GM19324 (cell line): ENCODE data around the gene STIP1.
"Not testable (repeated sequence)": the region's sequence is repeated elsewhere in the genome, so short reads cannot be mapped to it uniquely, and the experiment has no call there.

Experiments
- ATAC-seq: cut with Tn5 transposase; IDR thresholded peaks from one replicate; pipeline ENCODE4 v1.9.1; 2021; ENCODE audit warnings: mild to moderate bottlenecking, moderate library complexity; ENCODE audit not compliant: unreplicated experiment, low FRiP score

Gene STIP1

DNA sequence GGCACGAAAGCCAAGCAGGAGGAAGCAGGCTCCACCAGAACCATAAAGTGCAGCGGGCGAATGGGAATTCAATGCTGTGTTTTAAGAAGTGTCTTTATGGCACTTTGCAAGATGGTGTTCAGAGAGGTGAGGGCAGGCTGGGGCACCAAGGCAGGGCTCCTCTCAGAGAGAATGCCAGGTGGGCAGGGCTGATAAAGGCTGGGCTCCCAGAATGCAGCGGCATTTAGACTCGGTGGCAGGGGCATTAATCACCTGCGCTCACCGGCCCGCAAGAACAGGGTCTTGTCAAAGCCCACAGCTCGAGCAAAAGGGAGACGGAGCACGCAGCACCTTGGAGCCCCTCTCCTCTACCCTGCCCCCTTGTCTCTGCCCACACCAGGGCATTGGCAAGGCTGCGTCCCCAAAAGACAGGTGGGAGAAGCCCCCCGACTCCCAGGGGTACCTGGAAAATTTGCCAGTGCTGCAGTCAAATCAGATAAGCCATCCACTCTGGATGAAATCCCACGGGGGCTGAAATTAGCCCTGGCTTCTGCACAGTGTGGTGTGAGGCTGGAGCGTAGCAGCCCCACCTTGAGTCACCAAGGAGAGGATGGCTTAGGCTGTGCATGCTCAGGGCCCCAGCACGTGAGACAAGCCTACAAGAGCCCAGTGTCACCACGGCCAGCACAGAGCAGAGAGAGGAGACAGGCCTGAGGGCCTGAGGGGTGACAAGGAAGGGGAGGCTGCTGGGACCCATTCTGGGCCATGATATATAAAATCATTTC is 28.2 kb upstream of the STIP1 start:
- no peak for ATAC-seq

DNA sequence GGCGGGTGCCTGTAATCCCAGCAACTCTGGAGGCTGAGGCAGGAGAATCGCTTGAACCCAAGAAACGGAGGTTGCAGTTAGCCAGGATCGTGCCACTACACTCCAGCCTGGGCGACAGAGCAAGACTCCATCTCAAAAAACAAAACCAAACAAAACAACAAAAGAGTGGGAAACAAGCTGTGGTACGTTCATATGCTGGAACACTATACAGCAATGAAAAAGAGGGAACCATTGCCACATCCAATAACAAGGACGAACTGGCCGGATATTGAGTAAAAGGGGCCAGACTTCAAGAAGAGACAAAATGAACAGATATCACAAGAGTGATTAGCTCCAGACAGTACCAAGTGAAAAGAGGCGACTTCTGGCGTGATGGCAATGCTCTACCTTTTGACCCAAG is 24.9 kb upstream of the STIP1 start:
- no peak for ATAC-seq

DNA sequence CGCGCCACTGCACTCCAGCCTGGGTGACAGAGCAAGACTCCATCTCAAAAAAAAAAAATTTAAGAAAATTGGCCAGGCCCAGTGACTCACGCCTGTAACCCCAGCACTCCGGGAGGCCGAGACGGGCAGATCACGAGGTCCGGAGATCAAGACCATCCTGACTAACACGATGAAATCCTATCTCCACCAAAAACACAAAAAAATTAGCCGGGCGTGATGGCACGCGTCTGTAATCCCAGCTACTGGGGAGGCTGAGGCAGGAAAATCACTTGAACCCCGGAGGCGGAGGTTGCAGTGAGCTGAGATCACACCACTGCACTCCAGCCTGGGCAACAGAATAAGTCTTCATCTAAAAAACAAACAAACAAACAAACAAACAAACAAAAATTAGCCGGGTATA is 23.2 kb upstream of the STIP1 start:
- not testable (repeated sequence) for ATAC-seq

DNA sequence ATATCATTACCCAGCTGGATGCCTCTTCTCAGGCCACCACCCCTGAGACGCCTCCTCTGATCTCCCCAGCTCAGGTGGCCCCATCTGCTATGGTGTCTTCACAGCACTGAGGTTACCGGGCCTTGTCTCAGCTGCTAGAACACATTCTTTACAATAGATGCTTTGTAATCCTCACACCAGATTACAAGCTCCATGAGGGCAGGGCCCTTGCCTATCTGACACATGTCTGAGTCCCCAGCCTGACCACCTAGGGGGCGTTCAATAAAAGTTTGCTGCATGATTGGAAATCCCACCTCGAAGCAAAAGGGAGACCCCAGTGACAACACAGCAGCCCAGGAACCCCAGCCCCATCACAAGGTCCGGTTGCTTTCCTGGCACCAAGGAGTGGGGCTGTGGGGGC is 22.0 kb upstream of the STIP1 start:
- ATAC-seq, result no peak

DNA sequence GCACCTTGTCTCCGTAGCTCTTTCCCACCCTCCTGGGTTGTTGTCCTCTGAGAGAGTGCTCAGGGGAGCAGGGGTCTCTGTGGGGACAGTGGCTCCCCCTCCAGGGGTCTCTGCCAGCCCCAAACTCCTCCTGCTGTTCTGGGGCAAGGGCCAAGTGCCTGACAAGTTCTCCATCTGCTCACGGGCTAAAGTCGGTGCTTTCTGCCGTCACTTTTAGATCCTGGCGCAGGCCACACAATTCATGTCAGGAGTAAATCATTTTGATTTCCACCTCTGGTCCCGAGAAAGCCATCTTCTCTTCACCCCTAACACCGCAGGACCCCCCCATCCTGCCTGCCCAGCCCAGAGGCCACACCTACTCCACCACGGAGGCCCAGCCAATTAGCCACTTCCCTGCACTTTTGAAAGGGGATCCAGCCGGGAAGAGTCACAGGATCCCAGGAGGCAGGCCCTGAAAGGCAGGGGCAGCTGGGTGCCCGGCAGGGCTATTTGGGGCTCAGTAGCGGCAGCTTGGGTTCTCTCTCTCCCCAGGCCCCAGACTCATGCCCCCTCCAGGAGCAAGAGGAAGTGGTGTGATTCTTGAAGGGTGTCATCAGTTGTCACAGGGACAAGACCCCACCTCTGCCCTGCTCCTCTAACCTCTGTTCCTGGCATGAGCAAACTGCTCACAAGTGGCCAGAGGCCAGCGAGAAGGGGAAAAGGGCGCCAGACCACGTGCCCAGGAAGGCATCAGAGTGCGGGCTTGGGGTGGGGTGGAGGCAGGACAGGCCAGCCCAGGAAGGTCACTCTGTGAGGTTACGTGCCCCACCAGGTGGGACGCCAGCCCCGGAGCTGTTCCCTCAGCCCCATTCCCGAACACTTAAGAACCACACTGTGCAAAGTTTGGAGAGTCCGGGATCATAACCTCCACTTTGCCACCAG is 21.3 kb upstream of the STIP1 start:
- no peak for ATAC-seq

DNA sequence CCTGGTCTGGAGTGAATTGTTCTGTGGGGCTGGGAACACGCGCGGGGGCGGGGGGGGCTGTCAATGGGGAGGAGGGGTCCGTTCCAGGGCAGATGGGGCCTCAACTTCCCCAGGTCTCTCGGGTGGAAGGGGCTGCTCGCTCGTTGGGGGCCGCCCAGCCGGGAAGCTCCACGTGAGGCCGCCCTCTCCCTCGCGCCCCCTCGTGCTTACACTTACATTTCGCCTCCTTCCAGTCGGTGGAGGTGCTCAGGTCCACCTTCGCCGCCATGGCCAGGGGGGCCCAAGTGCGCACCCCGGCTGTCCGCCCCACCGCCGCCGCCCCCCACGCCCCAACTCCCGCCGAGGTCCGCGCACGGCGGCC is 20.5 kb upstream of the STIP1 start:
- ATAC-seq, result peak; percentile 23

DNA sequence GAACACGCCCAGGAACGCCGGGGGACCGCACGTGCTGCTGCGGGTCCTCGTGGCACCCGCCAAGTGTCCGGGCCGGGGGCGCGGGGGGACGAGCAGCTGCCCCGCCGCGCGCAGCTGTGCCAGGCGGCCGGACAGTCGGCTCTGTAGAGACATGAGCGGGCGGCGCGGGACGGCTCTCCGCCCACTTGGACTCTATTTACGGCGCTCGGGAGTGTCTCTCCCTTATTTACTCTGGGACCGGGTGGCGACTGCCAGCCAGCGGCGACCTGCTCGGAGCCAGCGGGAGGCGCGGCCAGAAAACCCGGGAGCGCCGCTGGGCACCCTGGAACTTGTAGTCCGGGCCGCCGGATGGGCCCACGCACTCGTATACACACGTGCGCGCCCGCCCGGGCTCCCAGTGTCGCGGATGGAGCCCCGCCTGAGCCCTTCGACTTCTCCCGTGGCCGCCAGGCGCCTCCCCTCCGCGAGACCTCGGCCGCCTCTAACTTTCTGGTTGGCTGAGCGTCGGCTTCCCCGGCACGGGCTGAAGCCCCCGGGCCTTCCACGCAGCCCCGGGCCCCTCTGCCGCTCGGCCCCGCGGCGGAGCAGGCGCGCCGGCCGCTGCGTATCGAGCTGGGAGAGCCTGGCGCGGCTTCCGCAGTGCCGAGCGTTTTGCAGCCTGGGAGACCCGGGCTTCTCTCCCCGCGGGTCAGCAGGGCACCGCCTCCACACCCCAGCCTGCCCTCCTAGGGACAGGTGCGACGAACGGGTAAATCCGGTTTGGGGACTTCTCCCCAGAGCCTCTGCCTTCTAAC is 19.9 kb upstream of the STIP1 start, which contains the start of gene MACROD1:
Gene MACROD1, minus strand, starts transcription at position 272 of the 794 bp plus-strand sequence. Its CDS starts 119 bp downstream, at position 153.
- ATAC-seq, result peak; percentile 88

DNA sequence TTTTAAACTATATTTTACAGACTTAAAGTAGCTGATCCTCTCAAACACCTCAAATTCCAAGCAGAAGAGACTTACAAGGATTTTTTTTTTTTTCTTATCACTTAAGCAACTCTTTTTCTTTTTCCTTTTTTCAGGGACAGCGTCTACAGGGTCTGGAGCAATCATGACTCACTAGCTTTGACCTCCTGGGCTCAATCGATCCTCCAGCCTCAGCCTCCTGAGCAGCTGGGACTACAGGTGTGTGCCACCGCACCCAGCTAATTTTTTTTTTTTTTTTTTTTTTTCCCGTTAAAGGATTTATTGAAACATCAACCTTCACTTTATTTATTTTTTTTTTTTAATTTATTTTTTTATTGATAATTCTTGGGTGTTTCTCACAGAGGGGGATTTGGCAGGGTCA is 15.6 kb upstream of the STIP1 start:
- no peak for ATAC-seq

DNA sequence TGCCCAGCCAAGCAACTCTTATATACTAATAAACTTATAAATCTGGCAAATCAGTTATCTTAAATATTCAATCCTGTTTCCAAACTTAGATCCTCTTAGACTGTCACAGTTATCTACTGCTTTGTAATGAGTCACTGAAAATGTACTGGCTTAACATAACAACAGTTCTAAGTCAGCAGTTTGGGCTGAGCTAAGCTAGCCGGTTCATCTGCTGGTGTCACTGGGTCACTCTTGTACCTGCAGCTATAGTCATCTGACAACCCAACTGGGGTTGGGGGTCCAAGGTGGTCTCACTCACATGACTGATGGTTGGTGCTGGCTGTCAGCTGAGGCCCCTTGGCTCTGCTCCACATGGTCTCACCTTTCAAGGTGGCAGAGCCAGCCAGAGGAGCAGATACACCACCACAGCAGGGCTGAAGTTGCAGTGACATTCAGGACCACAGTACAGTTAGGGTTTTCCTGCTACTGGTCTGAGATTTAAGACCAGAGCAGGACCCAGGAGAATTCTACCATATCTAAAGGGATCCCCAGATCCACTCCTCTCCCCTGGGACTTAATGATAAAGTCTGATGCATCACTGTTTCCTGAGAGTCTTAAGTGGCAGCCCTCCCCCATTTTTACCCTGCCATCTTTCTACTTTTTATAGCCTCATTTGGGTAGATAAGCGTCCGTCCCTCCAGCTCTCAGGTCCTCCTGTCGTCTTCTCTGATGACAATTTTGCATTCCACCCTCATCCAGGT is 12.2 kb upstream of the STIP1 start:
- ATAC-seq, result no peak

DNA sequence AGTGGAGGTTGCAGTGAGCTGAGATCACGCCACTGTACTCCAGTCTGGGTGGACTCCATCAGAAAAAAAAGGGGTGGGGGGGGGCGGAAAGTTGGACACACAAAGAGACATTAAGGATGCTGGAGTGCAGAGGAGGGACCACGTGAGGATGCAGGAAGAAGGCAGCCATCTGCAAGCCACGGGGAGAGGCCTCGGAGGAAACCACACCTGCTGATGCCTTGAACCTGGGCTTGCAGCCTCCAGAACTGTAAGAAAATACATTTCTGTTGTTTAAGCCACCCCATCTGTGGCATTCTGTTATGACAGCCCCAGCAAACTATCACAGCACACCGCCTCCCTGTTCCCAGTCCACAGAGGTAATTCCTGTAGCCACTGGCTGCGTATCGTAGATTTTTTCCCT is 9.2 kb upstream of the STIP1 start:
- no peak for ATAC-seq

DNA sequence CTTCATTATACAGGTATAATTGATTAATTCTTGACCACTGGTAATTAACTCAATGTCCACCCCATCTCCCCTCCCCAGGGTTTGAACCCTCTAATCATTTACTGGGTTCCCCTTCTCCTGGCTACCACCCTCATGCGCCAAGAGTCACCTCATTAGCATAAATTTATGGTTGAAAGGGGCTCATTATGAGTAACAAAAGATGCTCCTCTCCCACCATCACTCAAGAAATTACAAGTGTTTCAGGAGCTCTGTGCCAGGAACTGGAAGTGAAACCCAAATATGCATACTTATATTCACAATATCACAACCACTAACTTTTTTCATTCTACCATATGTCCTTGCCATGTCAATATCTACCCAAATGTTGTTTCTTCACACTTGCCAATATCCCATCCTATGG is 7.8 kb upstream of the STIP1 start:
- no peak for ATAC-seq

DNA sequence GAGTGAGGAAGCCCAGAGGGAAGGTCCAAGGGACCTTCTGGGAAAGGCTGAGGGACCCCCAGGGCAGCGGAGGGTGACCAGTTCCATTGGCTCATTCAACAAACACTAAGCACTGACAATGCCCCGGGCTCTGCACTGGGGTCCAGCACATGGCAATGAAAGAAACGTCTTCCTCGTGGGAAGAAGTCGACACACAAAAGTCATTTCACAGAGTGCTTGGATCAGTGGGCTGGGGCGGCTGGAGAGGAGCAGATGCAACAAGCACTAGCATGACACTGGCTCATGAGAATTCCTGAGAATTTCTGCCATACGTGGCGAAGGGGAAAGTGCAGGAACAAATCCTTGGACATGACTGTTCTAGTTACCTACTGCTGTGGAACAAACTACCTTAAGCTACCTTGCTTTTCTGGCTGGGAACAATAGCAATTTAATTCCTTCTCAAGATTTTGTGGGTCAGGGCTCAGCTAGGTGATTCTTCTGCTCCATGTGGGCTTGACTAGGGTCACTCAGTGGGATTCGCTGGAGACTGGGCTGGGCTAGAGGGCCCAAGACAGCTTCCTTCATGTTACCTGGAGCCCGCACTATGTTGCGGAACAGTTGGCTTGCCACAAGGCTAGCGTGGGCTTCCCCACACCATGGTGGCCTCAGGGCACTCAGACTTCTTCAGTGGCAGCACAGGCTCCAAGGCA is 6.9 kb upstream of the STIP1 start:
- ATAC-seq, result no peak

DNA sequence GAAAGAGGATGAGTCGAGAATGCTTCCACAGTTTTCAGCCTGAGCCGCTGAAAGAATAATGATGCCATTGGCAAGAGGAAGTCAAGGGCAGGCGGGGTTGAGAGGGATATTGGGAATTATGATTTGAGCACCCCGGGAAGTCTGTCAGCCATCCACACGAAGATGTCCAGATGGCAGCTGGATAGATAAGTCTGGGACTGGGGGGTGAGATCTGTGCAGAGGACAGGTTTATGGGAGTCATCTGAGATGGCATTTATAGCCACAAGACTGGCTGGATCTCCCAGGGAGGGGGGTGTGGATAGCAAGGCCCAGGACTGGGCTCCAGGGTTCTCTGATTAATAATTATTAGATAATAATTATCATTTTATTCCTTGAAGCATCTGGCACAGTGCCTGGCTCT is 5.1 kb upstream of the STIP1 start:
- ATAC-seq, result no peak

DNA sequence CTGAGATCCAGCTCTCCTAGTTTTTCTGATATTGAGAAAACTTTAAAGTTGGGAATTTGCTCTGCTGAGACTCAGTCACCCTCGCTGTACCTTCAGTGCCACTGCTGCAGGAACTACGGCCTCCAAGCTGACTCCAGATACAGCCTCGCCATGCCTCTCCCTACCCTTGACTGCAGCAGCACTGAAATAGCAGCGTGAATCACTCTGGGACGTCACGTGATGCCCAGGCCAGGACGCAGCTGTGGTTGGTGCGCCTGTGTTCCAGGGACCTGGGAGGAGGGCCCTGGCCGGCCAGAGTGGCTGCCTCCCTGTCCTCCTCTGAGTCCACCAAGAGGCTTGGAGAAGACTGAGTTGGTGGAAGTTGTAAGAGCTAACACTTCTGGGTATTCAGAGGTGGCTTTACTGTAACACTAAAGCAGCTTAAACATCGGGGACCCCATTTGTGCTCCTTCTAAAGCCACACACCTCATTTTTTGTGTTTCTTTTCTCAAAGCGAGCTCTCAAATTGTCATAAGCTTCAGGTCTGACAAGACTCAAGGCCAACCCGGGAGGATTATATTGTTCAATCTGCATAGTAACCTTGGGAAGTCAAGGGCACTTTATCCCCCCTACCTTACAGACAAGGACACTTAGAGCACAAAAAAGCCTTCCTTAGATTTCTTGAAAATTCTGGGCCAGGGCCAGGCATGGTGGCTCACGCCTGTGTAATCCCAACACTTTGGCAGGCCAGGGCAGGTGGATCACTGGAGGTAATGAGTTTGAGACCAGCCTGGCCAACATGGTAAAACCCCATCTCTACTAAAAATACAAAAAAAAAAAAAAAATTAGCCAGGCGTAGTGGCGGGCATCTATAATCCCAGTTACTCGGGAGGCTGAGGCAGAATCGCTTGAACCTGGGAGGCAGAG is 4.2 kb upstream of the STIP1 start:
- ATAC-seq, result no peak

DNA sequence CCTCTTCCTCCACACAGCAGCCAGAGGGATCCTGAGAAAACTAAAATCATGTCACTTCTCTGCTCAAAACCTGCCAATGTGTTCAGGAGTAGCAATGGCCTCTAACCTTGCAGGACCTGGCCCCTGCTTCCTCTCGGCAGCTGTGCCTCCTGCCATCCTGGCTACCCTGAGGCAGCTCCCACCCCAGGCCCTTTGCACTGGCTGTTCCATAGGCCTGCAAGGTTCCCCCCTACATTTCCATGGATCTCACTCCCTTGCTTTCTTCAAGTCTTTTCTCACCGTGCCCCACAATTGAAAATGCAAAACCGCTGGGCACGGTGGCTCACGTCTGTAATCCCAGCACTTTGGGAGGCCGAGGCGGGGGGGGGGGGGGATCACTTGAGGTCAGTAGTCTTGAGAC is 2.1 kb upstream of the STIP1 start:
- no peak for ATAC-seq

DNA sequence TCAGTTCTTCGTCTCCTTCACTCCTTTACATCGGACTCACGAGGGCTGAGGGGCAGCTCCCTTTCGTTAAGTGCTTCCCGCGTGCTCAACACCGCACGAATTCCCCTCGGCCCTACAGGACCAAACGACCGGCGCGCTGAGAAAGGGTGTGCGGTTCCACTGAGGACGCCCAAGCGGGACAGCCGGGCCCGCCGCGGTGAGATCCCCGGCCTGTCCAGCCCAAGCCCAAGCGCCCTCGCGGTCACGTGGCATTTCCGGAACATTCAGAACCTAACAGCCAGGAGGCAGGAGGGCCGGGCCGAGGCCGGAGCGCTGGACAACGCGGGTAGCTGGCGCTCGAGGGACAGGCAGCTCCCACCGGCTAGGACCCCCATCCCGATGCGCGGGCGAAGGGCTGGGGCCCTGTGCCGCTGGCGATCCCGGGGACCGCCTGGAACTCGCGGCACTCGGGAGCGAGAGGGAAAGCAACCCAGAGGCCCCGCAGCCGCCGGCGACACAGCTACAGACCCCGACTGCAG is 737 bp upstream of the STIP1 start:
- ATAC-seq, result peak; percentile 18

DNA sequence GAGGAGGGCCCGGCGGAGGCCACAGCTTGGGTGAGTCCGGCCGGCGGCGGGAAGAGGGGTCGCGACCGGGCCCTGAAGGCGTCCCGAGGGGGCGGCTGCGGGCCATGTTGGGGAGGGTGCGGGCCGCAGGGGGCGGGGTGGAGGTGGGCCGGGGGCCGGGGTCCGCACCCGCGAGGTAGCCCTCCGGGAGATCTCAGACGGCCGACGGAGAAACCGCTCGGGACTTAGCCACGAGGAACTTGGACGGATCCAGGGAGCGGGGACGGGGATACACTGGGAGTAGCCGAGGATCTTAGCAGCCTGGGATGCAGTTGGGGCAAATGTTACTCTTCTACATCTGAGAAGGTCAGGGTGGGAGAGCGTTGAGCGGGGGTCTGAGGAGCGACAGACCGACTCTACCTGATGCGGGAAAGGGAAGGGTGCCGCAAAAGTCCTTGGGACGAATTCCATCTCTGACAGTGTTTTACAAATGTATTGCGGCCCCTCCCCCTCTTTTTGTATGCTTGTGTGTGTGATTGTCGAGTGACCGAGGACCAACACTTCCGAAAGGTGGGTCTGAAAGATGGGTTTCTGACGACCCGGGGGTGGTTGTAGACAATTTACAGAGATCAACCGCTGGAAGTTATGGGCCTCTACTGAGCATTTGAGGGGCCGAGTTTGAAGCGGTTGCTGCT is 658 bp downstream of the STIP1 start:
- ATAC-seq, result peak; percentile 16

DNA sequence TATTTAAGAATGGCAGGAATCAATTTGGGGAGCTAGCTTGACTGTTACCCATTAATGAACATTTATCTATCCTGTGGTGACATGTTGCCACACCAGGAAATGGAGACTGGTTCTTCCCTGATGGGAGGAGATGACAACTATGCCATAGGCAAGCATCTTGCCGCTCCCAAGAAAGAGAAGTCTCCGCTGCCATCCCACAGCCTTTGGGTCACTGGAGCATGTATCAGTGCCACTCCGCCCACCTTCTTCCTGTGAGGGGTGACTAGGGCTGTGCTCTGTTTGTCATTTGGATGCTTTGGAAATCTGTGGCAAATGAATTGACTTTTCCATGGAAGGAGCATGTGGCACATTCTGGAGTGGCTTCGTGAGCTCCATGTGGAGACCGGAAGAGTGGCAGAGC is 6.5 kb downstream of the STIP1 start:
- no peak for ATAC-seq
